SU-DHL-6 (cell line): Measurements from ENCODE around the gene BAHCC1.

Source experiments
- H2AFZ ChIP-seq: fragments of 200-600 bp; sonication (generic); 2 replicates; pipeline ENCODE4 v1.6.1; 2014; ENCODE audit warnings: low read depth, mild to moderate bottlenecking, moderate library complexity, mixed read lengths, antibody characterized with exemption, low read length; ENCODE audit not compliant: severe bottlenecking
- H3F3A ChIP-seq: fragments of 200-600 bp; shearing (Covaris generic); 2 replicates; pipeline ENCODE4 v1.6.0; 2016; ENCODE audit warnings: antibody characterized with exemption, mild to moderate bottlenecking; ENCODE audit not compliant: insufficient read depth
- H3K27ac ChIP-seq: fragments of 200-600 bp; sonication (generic); 2 replicates; pipeline ENCODE4 v1.5.1; 2016; ENCODE audit warnings: low read depth, mild to moderate bottlenecking, low read length, moderate library complexity, mixed read lengths
- H3K27me3 ChIP-seq: fragments of 200-600 bp; sonication (generic), shearing (Covaris generic); 2 replicates; pipeline ENCODE4 v1.6.0; 2014; ENCODE audit warnings: mild to moderate bottlenecking, low read length
- H3K36me3 ChIP-seq: fragments of 200-600 bp; sonication (generic); 2 replicates; pipeline ENCODE4 v1.6.1; 2014; ENCODE audit warnings: mild to moderate bottlenecking, low read length, mixed read lengths
- H3K4me2 ChIP-seq: fragments of 300-600, 200-600 bp; shearing (Covaris generic), sonication (generic); 2 replicates; pipeline ENCODE4 v1.6.0; 2014; ENCODE audit warnings: low read length, low read depth, mild to moderate bottlenecking; ENCODE audit not compliant: poor library complexity, severe bottlenecking
- H3K4me3 ChIP-seq: fragments of 200-600 bp; sonication (generic); 2 replicates; pipeline ENCODE4 v1.5.1; 2014; ENCODE audit warnings: antibody characterized with exemption, low read length, mild to moderate bottlenecking, mixed read lengths; ENCODE audit not compliant: insufficient read depth, poor library complexity, severe bottlenecking
- H3K79me2 ChIP-seq: fragments of 200-600 bp; sonication (generic); 2 replicates; pipeline ENCODE4 v1.6.1; 2014; ENCODE audit warnings: mild to moderate bottlenecking, low read length, moderate library complexity; ENCODE audit not compliant: insufficient read depth
- H3K9ac ChIP-seq: fragments of 200-600 bp; sonication (generic); 2 replicates; pipeline ENCODE4 v1.7.0; 2014; ENCODE audit warnings: mild to moderate bottlenecking, low read length
- H3K9me2 ChIP-seq: fragments of 200-600 bp; sonication (generic); replicated peaks from 2 replicates; pipeline ENCODE4 v1.6.1; 2014; ENCODE audit warnings: low read length; ENCODE audit not compliant: insufficient read depth
- H3K9me3 ChIP-seq: fragments of 200-600 bp; sonication (generic); 2 replicates; pipeline ENCODE4 v1.6.1; 2014; ENCODE audit warnings: low read length, mixed read lengths; ENCODE audit not compliant: insufficient read depth
- H4K20me1 ChIP-seq: fragments of 200-600 bp; sonication (generic); 2 replicates; pipeline ENCODE4 v1.6.1; 2014; ENCODE audit warnings: low read depth, mild to moderate bottlenecking, antibody characterized with exemption, low read length, moderate library complexity, mixed read lengths
- EZH2phosphoT487 ChIP-seq: fragments of 200-600 bp; sonication (generic), shearing (Covaris generic); conservative IDR thresholded peaks from 2 replicates; pipeline ENCODE4 v1.6.1; 2018; ENCODE audit warnings: mild to moderate bottlenecking, antibody characterized with exemption, low read length, moderate library complexity, mixed read lengths
- TF ChIP-seq, protein P1 (sequence below): fragments of 200-600 bp; sonication (generic); IDR thresholded peaks from one replicate; pipeline ENCODE4 v1.5.1; 2017; ENCODE audit warnings: antibody characterized with exemption, mild to moderate bottlenecking, low read length, moderate library complexity; ENCODE audit not compliant: insufficient read depth, poor library complexity, severe bottlenecking

Gene BAHCC1

DNA sequence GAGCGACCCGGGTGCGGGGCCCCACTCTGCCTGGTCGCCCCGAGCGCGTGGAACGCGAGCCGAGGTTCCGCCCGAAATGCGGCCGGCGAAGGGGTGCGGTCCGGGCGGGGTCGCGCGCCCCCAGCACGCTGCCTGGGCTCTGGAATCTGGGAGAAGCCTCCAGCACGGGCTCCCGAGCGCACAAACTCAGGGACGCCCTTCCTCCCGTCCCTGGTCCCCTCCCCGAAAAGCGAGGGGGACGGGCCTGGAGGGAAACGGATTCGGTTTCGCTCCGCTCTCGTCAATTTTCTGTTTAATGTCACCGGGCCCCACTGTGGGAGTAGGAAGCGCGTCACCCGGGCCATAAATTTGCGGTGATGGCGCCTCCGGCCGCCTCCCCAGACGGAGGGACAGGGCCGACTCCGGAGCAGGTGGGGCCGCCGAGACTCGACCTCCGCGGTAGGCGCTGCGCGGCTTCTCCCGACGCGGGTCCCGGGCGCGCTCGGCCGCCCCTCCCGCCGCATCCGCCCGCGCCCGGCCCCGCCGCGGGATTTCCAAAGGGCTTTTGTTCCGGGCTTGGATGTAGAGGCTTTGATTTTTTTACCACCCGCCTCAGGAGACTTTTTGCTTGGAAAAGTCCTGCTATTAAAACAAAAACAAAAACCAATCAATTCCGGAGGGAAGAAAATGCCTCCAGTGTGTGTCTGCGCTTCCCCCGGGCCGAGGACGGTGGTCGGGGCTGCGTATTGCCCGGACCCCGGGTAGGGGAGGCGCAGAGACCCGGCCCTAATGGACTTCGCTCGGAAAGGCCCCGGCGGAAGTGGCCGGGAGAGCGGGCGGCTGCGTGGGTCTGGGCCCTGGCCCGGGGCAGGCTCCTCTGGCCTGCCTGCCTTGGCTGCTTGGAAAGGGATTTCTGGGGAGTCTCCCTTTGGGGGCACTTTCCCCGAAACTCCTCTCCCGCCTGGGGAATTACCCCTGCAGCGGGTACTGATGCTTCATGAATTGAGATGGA, 7.9 kb upstream of the BAHCC1 start:
- Histone ChIP-seq H3K36me3 (no peaks in the 10 kb centered on the region), H3K4me2 (no peak overlapping the region), H3K9ac (no peak overlapping the region), H4K20me1 (no peaks in the 10 kb centered on the region), H3K9me3 (no peaks in the 10 kb centered on the region), H3K27me3 (no peaks in the 10 kb centered on the region), H3K27ac (no peak overlapping the region), H2AFZ (no peak overlapping the region), H3F3A (no peaks in the 10 kb centered on the region), H3K79me2 (no peaks in the 10 kb centered on the region), H3K4me3 (no peak overlapping the region), H3K9me2 (no peaks in the 10 kb centered on the region)
- TF ChIP-seq EZH2phosphoT487: no peak

DNA sequence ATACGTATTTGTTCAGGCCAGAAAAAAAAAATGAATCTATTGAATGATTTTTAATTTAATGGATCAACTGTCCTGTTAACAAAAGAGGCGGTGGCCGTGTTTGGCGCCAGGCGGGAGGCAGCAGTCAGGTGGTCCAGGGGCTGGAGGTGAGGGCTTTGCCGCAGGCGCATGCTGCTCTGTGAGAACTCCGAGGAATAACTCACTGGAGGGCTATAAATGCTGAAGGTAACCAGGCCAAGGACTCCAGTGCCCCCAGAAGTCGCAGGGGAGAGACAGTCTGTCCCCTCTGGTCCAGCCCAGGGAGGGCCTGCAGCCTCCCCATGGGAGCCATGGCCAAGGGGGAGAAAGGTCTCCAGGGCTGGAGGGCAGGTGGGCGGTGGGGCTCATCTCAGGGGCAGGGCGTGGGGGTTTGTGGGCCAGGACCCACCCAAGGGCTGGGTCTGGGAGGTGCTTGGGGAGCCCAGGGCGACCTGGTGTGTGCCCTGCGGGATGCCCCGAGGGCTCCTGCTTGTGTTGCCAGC, 7.1 kb upstream of the BAHCC1 start:
- Histone ChIP-seq H3K9me3 (no peaks in the 10 kb centered on the region), H3K4me3 (no peak overlapping the region), H4K20me1 (no peaks in the 10 kb centered on the region), H3K36me3 (no peaks in the 10 kb centered on the region), H2AFZ (no peak overlapping the region), H3K4me2 (no peak overlapping the region), H3K9me2 (no peaks in the 10 kb centered on the region), H3K27ac (no peak overlapping the region), H3K9ac (no peak overlapping the region), H3F3A (no peaks in the 10 kb centered on the region), H3K79me2 (no peaks in the 10 kb centered on the region), H3K27me3 (no peaks in the 10 kb centered on the region)
- no peak for TF ChIP-seq EZH2phosphoT487

DNA sequence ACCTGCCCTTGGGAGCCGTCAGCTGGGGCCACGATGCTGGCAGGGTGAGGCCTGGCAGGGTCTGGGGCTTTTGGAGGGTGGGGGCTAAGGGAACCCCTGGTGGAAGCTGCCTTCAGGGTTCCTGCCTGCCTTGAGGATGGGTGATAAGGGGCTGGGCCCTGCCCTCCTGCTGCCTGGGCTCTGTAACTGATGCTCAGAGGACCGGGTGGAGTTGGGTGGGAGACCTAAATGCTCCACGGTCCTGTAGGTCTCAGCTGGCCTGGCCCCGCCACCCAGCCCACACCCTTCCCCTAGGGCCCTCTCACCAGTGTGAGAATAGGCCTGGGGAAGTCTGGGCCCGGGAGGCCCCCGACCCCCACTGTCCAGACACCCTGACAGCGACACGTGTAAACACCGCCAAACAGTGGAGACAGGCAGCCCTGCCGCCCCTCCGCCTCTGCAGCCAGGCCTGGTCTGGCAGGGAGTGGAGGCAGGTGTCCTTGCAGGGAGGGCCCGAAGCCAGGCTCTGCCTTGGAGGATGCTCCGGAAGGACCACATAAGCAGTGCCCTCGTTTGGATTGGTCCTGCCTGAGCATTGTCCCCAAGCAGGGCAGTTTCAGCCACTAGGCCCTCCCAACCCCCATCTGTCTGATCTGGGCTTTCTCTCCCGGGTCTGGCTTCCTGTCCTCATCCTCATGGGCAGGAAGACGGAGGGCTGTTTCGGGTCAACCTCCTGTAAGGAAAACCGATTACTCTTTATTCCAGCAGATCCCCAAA, 6.5 kb upstream of the BAHCC1 start:
- Histone ChIP-seq H3K27ac (no peak overlapping the region), H3K9me2 (no peaks in the 10 kb centered on the region), H3K36me3 (no peaks in the 10 kb centered on the region), H2AFZ (no peak overlapping the region), H3F3A (no peaks in the 10 kb centered on the region), H3K27me3 (no peaks in the 10 kb centered on the region), H3K4me3 (no peak overlapping the region), H3K9me3 (no peaks in the 10 kb centered on the region), H3K4me2 (no peak overlapping the region), H3K79me2 (no peaks in the 10 kb centered on the region), H3K9ac (no peak overlapping the region), H4K20me1 (no peaks in the 10 kb centered on the region)
- TF ChIP-seq, protein P1, sequence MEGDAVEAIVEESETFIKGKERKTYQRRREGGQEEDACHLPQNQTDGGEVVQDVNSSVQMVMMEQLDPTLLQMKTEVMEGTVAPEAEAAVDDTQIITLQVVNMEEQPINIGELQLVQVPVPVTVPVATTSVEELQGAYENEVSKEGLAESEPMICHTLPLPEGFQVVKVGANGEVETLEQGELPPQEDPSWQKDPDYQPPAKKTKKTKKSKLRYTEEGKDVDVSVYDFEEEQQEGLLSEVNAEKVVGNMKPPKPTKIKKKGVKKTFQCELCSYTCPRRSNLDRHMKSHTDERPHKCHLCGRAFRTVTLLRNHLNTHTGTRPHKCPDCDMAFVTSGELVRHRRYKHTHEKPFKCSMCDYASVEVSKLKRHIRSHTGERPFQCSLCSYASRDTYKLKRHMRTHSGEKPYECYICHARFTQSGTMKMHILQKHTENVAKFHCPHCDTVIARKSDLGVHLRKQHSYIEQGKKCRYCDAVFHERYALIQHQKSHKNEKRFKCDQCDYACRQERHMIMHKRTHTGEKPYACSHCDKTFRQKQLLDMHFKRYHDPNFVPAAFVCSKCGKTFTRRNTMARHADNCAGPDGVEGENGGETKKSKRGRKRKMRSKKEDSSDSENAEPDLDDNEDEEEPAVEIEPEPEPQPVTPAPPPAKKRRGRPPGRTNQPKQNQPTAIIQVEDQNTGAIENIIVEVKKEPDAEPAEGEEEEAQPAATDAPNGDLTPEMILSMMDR: no peak
- TF ChIP-seq EZH2phosphoT487: no peak

DNA sequence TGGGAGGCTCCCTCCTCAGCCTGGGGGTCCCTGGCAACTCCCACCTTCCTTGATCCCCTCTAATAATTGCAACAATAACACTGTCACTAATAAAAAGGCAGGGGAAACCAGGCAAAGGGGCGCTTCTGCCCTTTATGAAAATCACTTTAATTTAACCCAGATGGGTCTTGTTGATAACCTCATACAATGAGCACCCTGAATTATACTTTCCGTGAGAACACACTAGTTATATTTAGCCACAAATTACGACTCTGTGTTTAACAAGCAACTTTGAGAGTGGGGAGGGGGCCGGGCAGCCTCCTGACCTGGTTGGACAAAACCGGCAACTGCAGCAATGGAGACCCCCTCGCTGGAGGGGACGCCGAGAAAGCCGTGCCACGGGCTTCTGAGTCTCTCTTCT, 5.7 kb upstream of the BAHCC1 start:
- Histone ChIP-seq H3K4me2 (no peak overlapping the region), H3K9me2 (no peaks in the 10 kb centered on the region), H2AFZ (no peak overlapping the region), H3K27ac (no peak overlapping the region), H3F3A (no peaks in the 10 kb centered on the region), H3K9me3 (no peaks in the 10 kb centered on the region), H3K4me3 (no peak overlapping the region), H3K36me3 (no peaks in the 10 kb centered on the region), H3K27me3 (no peaks in the 10 kb centered on the region), H3K9ac (no peak overlapping the region), H3K79me2 (no peaks in the 10 kb centered on the region), H4K20me1 (no peaks in the 10 kb centered on the region)
- TF ChIP-seq, protein P1: no peak
- no peak for TF ChIP-seq EZH2phosphoT487
